Gastrocnemius medialis (tissue), 4 donors: Measurements from ENCODE around the gene C19orf44. TPM values are rescaled to one million over a fixed set of nuclear protein-coding genes. Genes with fewer than 3 reads are reported as not detected.

Source experiments
- ATAC-seq, 2 donors: fragments of 150-250 bp; one replicate each; pipeline ENCODE4 v1.9.1; 2016
- DNase-seq, 2 donors: peaks; one replicate each; pipeline ENCODE4 v3.0.0-alpha.2; 2019
- H3K27ac ChIP-seq, 4 donors: fragments of 200-600 bp; sonication (generic); 1 replicate in 1 of 4; 2 replicates in 3 of 4; pipeline ENCODE4 v1.5.1; 2016 to 2018; ENCODE audit warnings: mild to moderate bottlenecking in 2 of 4, moderate library complexity in 1 of 4
- H3K27me3 ChIP-seq, 3 donors: fragments of 200-600 bp; sonication (generic) in 2 of 3; 1 replicate in 1 of 3; 2 replicates in 2 of 3; pipeline versions ENCODE4 v1.5.1 to v1.6.0; 2016 to 2019; ENCODE audit warnings: mild to moderate bottlenecking in 1 of 3, moderate library complexity in 1 of 3
- H3K36me3 ChIP-seq, 2 donors: fragments of 200-600 bp; sonication (generic) in 1 of 2; one replicate each; pipeline ENCODE4 v1.5.1; 2017 to 2018
- H3K4me1 ChIP-seq, 2 donors: fragments of 200-600 bp; sonication (generic) in 1 of 2; one replicate each; pipeline ENCODE4 v1.5.1; 2016 to 2017; ENCODE audit warnings: mild to moderate bottlenecking in 2 of 2
- H3K4me3 ChIP-seq, 4 donors: fragments of 200-600 bp; sonication (generic) in 3 of 4; 1 replicate in 1 of 4; 2 replicates in 3 of 4; pipeline ENCODE4 v1.5.1; 2016 to 2019; ENCODE audit warnings: mild to moderate bottlenecking in 2 of 4
- H3K9me3 ChIP-seq, 3 donors: fragments of 200-600 bp; sonication (generic) in 2 of 3; 1 replicate in 1 of 3; 2 replicates in 2 of 3; pipeline ENCODE4 v1.5.1; 2016 to 2019
- POLR2A ChIP-seq, 2 donors: fragments of 450-650 bp; IDR thresholded peaks; one replicate each; pipeline ENCODE4 v1.6.1; 2017; ENCODE audit warnings: antibody characterized with exemption in 2 of 2, mild to moderate bottlenecking in 2 of 2, moderate library complexity in 2 of 2
- in situ Hi-C, 4 donors: fragments of 200-750 bp; cut with MboI; loops; one replicate each; pipeline versions ENCODE4 v1.15.0 to v1.8.0; 2017; ENCODE audit warnings: low sequenced_read_pairs in 4 of 4
- intact Hi-C: fragments of 100-400 bp; cut with DNase I; formaldehyde crosslinking; loops from one replicate; pipeline ENCODE4 v1.15.1; 2023; ENCODE audit warnings: low total_unique reads
- total RNA-seq, 4 donors: library from RNA; depleted of rRNA; stranded (reverse); fragments of >200 nt; gene quantifications; one replicate each; pipeline versions ENCODE4 v1.1.0 to v1.2.3, GENCODE V29; 2016
- TF ChIP-seq, protein P1 (sequence below), 5 experiments: fragments of 450-650 bp in 3 of 5; fragments of 200-600 bp in 2 of 5; sonication (generic) in 2 of 5; IDR thresholded peaks in 4 of 5; conservative IDR thresholded peaks in 1 of 5; 1 replicate in 4 of 5; 2 replicates in 1 of 5; pipeline ENCODE4 v1.5.1; 2016 to 2019; ENCODE audit warnings: antibody characterized with exemption in 5 of 5, mild to moderate bottlenecking in 3 of 5, moderate library complexity in 3 of 5

Gene C19orf44
- total RNA-seq, 4 donors from 2014 or later, result 4.1 to 7.1 (median 5.0) TPM

DNA sequence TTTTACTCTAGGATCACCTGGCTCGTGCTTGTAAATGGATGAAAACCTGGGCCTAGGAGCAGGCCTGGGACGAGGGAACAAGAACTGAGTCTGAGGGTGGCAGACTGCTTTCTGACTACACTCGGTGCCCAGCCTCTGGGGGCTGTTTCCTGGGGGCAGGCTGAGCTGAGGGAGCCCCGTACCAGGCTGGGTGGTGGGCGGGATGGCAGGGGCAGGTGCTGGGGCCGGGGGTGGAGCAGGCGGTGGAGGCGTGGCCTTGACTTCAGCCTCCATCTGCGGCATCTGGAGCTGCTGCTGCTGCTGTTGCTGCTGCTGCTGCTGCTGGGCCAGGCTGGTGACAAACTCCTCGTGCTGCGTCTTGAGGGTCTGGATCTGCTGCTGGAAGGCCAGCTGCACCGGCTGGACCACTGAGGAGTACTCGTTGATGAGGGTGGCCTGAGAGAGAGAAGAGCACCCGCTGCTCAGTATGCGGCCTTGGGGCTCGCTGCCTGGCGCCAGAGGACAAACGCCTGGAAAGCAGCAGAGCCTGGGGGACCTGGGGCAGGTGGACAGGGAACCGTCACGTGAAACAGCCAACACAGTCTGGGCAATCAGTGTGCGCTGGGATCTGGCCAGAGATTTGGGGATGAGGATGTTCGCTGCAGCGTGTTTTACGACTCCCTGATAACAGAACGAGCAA, 33.4 kb downstream of the C19orf44 start:
- TF ChIP-seq, protein P1, sequence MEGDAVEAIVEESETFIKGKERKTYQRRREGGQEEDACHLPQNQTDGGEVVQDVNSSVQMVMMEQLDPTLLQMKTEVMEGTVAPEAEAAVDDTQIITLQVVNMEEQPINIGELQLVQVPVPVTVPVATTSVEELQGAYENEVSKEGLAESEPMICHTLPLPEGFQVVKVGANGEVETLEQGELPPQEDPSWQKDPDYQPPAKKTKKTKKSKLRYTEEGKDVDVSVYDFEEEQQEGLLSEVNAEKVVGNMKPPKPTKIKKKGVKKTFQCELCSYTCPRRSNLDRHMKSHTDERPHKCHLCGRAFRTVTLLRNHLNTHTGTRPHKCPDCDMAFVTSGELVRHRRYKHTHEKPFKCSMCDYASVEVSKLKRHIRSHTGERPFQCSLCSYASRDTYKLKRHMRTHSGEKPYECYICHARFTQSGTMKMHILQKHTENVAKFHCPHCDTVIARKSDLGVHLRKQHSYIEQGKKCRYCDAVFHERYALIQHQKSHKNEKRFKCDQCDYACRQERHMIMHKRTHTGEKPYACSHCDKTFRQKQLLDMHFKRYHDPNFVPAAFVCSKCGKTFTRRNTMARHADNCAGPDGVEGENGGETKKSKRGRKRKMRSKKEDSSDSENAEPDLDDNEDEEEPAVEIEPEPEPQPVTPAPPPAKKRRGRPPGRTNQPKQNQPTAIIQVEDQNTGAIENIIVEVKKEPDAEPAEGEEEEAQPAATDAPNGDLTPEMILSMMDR (IDR thresholded peaks at IDR 0.05 in 4 of 5, conservative IDR thresholded peaks at IDR 0.05 in 1 of 5), result no peak
- no peak for TF ChIP-seq POLR2A (IDR thresholded peaks at IDR 0.05)
- intact Hi-C loops (no loop called here), in situ Hi-C loops (loop anchor here in 1 of 4 donors (25.0 kb wide), 1 partner anchor 292 kb away; no protein-coding TSS in a partner anchor)
- H3K36me3 ChIP-seq, result peaks cover 0 to 100% of the 10 kb centered on the region in 2 donors
- ATAC-seq (no peak), DNase-seq (no peak)
- no peak overlapping the region for H3K27ac ChIP-seq
- H3K4me3 ChIP-seq, result no peak overlapping the region
- no peaks in the 10 kb centered on the region for H3K27me3 ChIP-seq
- H3K9me3 ChIP-seq, result no peaks in the 10 kb centered on the region
- no peaks in the 10 kb centered on the region for H3K4me1 ChIP-seq

DNA sequence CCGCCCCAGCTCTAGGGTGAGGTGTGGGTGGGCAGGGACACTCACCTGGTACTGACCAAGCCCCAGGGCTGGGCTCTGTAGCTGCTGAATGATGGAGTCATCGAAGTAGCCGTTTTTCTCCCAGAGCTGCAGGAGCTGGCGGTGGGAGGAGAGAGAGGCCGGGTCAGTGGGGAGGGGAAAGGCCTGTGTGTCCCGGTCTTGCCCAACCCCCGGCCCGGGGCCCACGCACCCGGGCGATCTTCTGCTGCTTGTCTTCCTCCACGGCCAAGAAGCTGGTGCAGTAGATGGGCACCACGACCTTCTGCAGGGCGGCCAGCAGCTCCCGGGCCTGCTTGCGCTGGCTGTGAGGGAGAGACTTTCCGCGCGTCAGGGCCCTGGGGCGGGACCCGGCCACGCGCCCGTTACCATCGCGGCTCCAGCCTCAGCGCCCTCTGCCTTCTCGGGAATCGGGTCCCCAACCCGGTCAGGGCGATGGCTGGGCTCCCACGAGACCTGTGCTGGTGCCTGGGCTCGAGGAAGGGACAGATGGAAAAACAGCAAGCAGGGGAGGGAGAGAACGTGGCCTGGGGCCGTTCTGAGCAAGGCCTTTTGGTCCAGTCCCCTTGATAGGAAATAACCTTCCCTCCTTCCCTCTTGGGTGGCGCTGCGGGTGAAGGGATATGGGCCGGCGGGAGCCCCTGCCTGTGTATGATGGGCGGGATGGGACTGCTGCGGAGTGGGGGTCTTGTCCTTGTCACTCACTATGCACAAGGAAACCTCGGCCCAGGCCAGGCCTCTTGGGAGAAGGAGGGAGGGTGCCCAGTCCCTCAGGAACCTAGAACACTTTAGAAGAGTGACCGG, 34.6 kb downstream of the C19orf44 start:
- no peaks in the 10 kb centered on the region for H3K4me1 ChIP-seq
- in situ Hi-C loops, result loop anchor here in 1 of 4 donors (25.0 kb wide), 1 partner anchor 293 kb away; no protein-coding TSS in a partner anchor
- no peak for TF ChIP-seq POLR2A (IDR thresholded peaks at IDR 0.05)
- TF ChIP-seq, protein P1 (IDR thresholded peaks at IDR 0.05 in 4 of 5, conservative IDR thresholded peaks at IDR 0.05 in 1 of 5), result no peak
- intact Hi-C loops, result no loop called here
- H3K36me3 ChIP-seq, result peaks cover 0 to 100% of the 10 kb centered on the region in 2 donors
- no peak overlapping the region for H3K27ac ChIP-seq
- DNase-seq (no peak), ATAC-seq (no peak)
- no peak overlapping the region for H3K4me3 ChIP-seq
- no peaks in the 10 kb centered on the region for H3K9me3 ChIP-seq
- no peaks in the 10 kb centered on the region for H3K27me3 ChIP-seq

DNA sequence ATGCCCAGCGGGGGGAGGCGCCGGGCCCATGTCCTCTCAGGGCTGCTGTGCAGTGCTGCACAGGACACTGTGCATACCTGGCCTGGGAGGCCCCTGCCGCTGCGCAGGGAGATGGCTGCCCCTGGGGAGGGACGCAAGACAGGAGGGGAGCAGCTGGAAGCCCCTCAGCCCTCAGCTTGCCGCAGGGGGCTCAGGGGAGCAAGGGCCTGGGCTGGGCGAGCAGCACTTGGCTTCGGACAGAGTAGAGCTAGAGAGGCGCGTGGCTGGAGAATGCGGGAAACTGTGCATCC, 35.1 kb downstream of the C19orf44 start:
- Histone ChIP-seq H3K4me3 (no peak overlapping the region), H3K36me3 (peaks cover 0 to 99% of the 10 kb centered on the region in 2 donors), H3K27ac (no peak overlapping the region), H3K4me1 (no peaks in the 10 kb centered on the region), H3K9me3 (no peaks in the 10 kb centered on the region), H3K27me3 (no peaks in the 10 kb centered on the region)
- TF ChIP-seq, protein P1 (IDR thresholded peaks at IDR 0.05 in 4 of 5, conservative IDR thresholded peaks at IDR 0.05 in 1 of 5), result no peak
- TF ChIP-seq POLR2A (IDR thresholded peaks at IDR 0.05), result no peak
- intact Hi-C loops (no loop called here), in situ Hi-C loops (loop anchor here in 1 of 4 donors (25.0 kb wide), 1 partner anchor 294 kb away; no protein-coding TSS in a partner anchor)
- ATAC-seq (no peak), DNase-seq (no peak)

DNA sequence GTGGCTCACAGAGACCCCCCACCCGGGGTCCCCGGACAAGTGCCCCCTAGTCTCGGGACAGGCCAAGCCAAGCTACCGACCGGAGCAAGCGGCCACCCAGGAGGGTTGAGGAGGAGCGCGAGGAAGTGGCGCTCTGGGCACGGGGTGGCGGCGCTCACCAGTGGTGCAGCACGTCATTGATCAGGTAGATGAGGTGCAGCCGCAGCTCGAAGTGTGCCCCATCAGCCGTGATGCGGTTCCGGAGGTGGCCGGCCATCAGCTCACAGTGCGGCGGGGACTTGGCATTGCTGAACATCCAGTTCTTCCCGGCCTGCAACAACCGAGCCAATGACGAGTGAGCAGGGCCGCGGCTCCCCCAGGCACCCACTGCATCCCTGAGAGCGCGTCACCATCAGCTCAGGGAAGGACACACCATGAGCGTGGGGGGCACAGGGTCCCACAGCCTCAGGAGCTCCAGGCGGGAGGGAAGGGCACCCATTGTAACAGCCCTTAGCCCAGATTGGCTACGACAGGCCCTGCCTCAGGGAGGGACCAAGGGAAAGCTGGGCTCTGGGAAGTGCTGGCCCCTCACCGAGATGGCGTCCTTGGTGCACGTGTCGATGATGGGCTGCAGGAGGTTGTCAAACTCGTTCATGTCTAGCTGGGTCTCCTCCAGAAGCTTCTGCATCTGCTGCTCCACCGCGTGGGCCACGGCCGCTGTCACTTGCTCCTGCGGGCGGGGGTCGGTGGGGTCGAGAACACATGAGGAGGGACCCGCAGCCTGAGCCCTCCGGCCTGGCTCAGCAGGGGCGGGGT, 36.4 kb downstream of the C19orf44 start:
- H3K4me1 ChIP-seq, result no peaks in the 10 kb centered on the region
- no peaks in the 10 kb centered on the region for H3K9me3 ChIP-seq
- intact Hi-C loops, result no loop called here
- DNase-seq, result no peak
- no peak for ATAC-seq
- H3K27me3 ChIP-seq, result no peaks in the 10 kb centered on the region
- TF ChIP-seq, protein P1 (IDR thresholded peaks at IDR 0.05 in 4 of 5, conservative IDR thresholded peaks at IDR 0.05 in 1 of 5), result no peak
- TF ChIP-seq POLR2A (IDR thresholded peaks at IDR 0.05), result no peak
- peaks cover 0 to 90% of the 10 kb centered on the region in 2 donors for H3K36me3 ChIP-seq
- in situ Hi-C loops, result loop anchor here in 1 of 4 donors (25.0 kb wide), 1 partner anchor 295 kb away; no protein-coding TSS in a partner anchor
- no peak overlapping the region for H3K4me3 ChIP-seq
- H3K27ac ChIP-seq, result no peak overlapping the region
